ENCODE data around the gene OXLD1. TPM values are rescaled to one million over a fixed set of nuclear protein-coding genes. Genes with fewer than 3 reads are reported as not detected.

The OXLD1 gene
- total RNA-seq, 1 donor from 2014 or later = 8.5 TPM

DNA sequence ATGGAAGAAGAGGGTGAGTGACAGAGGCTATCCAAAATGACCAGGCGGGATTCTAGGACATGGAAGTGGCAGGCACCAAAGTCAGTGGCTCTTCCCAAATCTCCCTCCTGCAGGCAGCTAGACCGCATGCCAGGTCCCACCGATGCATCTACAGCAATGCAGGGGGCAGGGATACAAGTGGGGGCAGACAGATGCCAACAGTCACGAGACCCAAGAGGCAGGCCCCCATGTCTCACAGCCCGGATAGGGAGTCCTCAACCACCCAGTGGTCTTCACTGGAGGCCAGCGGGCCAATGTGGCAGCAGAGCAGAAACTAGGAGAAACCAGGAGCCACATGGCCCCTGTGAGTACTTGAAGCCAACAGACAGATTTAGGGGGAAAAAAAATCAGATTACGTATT is 49.5 kb downstream of the OXLD1 start:
- DNase-seq = no peak

- no peak for DNase-seq
Measured at GRCh38 chr17:81615401-81615930, 50.9 kb downstream of the OXLD1 start.

Small RNA genes lying within 50 kb of the gene (small RNA-seq; reads per million reads assigned to genes)
- gene MIR6786 (ENCODE audit: low replicate concordance) = not detected

Other genes with a start within 250 kb of the OXLD1 start
- gene ACTG1, start 153.8 kb downstream of the OXLD1 start, total RNA-seq = 2,123 TPM
- gene FSCN2, start 138.2 kb downstream of the OXLD1 start, total RNA-seq = 0.99 TPM
- gene FAAP100, start 114.3 kb downstream of the OXLD1 start, total RNA-seq = 12.4 TPM
- 35.4 TPM for gene NPLOC4, start 29.5 kb downstream of the OXLD1 start, total RNA-seq
- 1.2 TPM for gene TSPAN10, start 29.4 kb downstream of the OXLD1 start, total RNA-seq
- 0.49 TPM for gene PDE6G, start 10.1 kb downstream of the OXLD1 start, total RNA-seq
- 5.9 TPM for gene CCDC137, start 132 bp upstream of the OXLD1 start, total RNA-seq
- gene ARL16, start 17.2 kb upstream of the OXLD1 start, total RNA-seq = 32.1 TPM
- 36.6 TPM for gene HGS, start 17.4 kb upstream of the OXLD1 start, total RNA-seq
- gene MRPL12, start 36.8 kb upstream of the OXLD1 start, total RNA-seq = 9.2 TPM
- gene SLC25A10, start 45.7 kb upstream of the OXLD1 start, total RNA-seq = 7.1 TPM
- gene GCGR, start 137.5 kb upstream of the OXLD1 start, total RNA-seq = not detected
- gene MCRIP1, start 166.7 kb upstream of the OXLD1 start, total RNA-seq = 35.6 TPM
- 10.0 TPM for gene PPP1R27, start 168.4 kb upstream of the OXLD1 start, total RNA-seq
- gene P4HB, start 193.9 kb upstream of the OXLD1 start, total RNA-seq = 208 TPM
- gene ARHGDIA, start 204.7 kb upstream of the OXLD1 start, total RNA-seq = 51.6 TPM
- gene ALYREF, start 225.0 kb upstream of the OXLD1 start, total RNA-seq = 67.6 TPM
- gene ANAPC11, start 225.1 kb upstream of the OXLD1 start, total RNA-seq = 60.1 TPM
- gene NPB, start 235.6 kb upstream of the OXLD1 start, total RNA-seq = 0.59 TPM
- gene PCYT2, start 244.8 kb upstream of the OXLD1 start, total RNA-seq = 18.6 TPM

All from skin of body (tissue), 3 donors.